Erythroblast (primary cell): Measurements from ENCODE around the gene KCNAB2.

Source experiments
- GATA1 ChIP-seq: IDR thresholded peaks from 2 replicates; pipeline ENCODE4 v1.6.1; 2011; ENCODE audit warnings: low read depth, mild to moderate bottlenecking, control low read depth, low read length, moderate library complexity
- POLR2A ChIP-seq: IDR thresholded peaks from 2 replicates; pipeline ENCODE4 v1.6.1; 2011; ENCODE audit warnings: mild to moderate bottlenecking, low read length

DNA sequence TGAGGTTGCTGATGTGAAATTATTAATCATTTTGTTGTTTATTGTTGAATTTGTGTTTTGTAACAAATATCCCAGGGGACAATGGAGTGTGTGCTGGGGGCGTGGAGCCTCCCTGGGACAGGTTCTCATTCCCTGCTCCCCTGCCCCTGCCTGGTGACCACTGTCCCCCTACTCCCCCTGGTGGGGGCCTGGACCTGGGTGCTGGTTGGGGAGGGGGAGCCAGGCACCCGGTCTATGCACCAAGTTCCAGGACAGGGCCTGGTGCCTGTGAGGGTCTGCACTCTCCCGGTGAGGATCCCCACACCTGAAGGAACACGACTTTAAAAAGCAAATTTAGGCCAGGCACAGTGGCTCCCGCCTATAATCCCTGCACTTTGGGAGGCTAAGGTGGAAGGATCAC, 92.1 kb downstream of the KCNAB2 start:
- TF ChIP-seq POLR2A = no peak
- no peak for TF ChIP-seq GATA1
